OCI-LY7 (cell line): Measurements from ENCODE around the gene RANBP9.

Source experiments
- CTCF ChIP-seq: fragments of 200-600 bp; sonication (generic); conservative IDR thresholded peaks from 2 replicates; pipeline ENCODE4 v1.5.1; 2014; ENCODE audit warnings: mild to moderate bottlenecking, antibody characterized with exemption, low read length, moderate library complexity, mixed read lengths
- EZH2phosphoT487 ChIP-seq: fragments of 200-600 bp; sonication (generic); IDR thresholded peaks from 2 replicates; pipeline ENCODE4 v1.6.1; 2018; ENCODE audit warnings: low read depth, borderline replicate concordance, mild to moderate bottlenecking, mixed run types, antibody characterized with exemption, low read length, moderate library complexity, mixed read lengths

- TF ChIP-seq CTCF, result no peak
- TF ChIP-seq EZH2phosphoT487, result no peak
These were observed 97.3 kb downstream of the RANBP9 start for GRCh38 chr6:13614126-13614925.
